Upper lobe of left lung (tissue), 6 donors: ENCODE data around the gene SYT7. TPM values are rescaled to one million over a fixed set of nuclear protein-coding genes. Genes with fewer than 3 reads are reported as not detected.

ENCODE experiments used
- ATAC-seq, 2 donors: fragments of 200-7000 bp; cut with Tn5 transposase; one replicate each; pipeline ENCODE4 v1.9.1; 2022; ENCODE audit warnings: mild to moderate bottlenecking in 2 of 2, moderate library complexity in 2 of 2; ENCODE audit not compliant: low FRiP score in 2 of 2
- DNase-seq, 2 donors: peaks; one replicate each; pipeline ENCODE4 v3.0.0-alpha.2; 2019 to 2020
- H3K27ac ChIP-seq, 4 donors: fragments of 200-600 bp; sonication (generic); one replicate each; pipeline ENCODE4 v1.5.1; 2016 to 2019
- H3K27me3 ChIP-seq, 4 donors: fragments of 200-600 bp; sonication (generic); one replicate each; pipeline ENCODE4 v1.5.1; 2017 to 2019
- H3K36me3 ChIP-seq, 4 donors: fragments of 200-600 bp; sonication (generic); one replicate each; pipeline ENCODE4 v1.5.1; 2016 to 2019
- H3K4me1 ChIP-seq, 4 donors: fragments of 200-600 bp; sonication (generic); one replicate each; pipeline ENCODE4 v1.5.1; 2018 to 2019
- H3K4me3 ChIP-seq, 4 donors: fragments of 200-600 bp; sonication (generic); one replicate each; pipeline ENCODE4 v1.5.1; 2017 to 2019; ENCODE audit warnings: mild to moderate bottlenecking in 2 of 4, moderate library complexity in 1 of 4
- H3K9me3 ChIP-seq, 4 donors: fragments of 200-600 bp; sonication (generic); one replicate each; pipeline ENCODE4 v1.5.1; 2018 to 2019
- CTCF ChIP-seq, 6 experiments: fragments of 450-650 bp in 4 of 6; fragments of 200-600 bp in 2 of 6; sonication (generic) in 2 of 6; IDR thresholded peaks; one replicate each; pipeline ENCODE4 v1.5.1; 2016 to 2019; ENCODE audit warnings: antibody characterized with exemption in 6 of 6
- EP300 ChIP-seq, 4 donors: sonication (generic); formaldehyde crosslinking; IDR thresholded peaks; one replicate each; pipeline ENCODE4 v1.5.1; 2017; ENCODE audit warnings: antibody characterized with exemption in 4 of 4, control low read depth in 2 of 4
- POLR2A ChIP-seq, 4 donors: fragments of 450-650 bp; IDR thresholded peaks; one replicate each; pipeline ENCODE4 v1.5.1; 2016 to 2017; ENCODE audit warnings: antibody characterized with exemption in 4 of 4, mild to moderate bottlenecking in 2 of 4
- POLR2AphosphoS5 ChIP-seq, 2 donors: sonication (generic); formaldehyde crosslinking; IDR thresholded peaks; one replicate each; pipeline ENCODE4 v1.5.1; 2017; ENCODE audit warnings: antibody characterized with exemption in 2 of 2
- WGBS, 2 donors: methylation state at CpG; one replicate each; pipeline ENCODE4 v1.1.5; 2017 to 2018; 5-methylcytosine and 5-hydroxymethylcytosine counted together
- total RNA-seq, 6 donors: library from RNA; depleted of rRNA in 4 of 6; stranded (reverse); fragments of >200 nt in 4 of 6; gene quantifications; one replicate each; pipeline versions ENCODE4 v1.1.0 to v1.2.1, GENCODE V29; 2016 to 2021
- donor health status: DM: no; HTN: no; CAD: no; lungs with moderate emphysema.
- donor health status: DM: no; HTN: yes; CAD: no; lungs with severe emphysema.

The SYT7 gene
- 1 to 10 TPM; 2.1 to 7.3 (median 4.9) TPM for total RNA-seq

GRCh38 chr11:61581030-61581928, at the start of gene SYT7:
Gene SYT7, minus strand, starts transcription at chr11:61581076. Its CDS starts 256 bp downstream, at chr11:61580820.
- peak; percentile 87 to 94 for ATAC-seq
- TF ChIP-seq POLR2A (IDR thresholded peaks at IDR 0.05) (peak in 1 of 4 donors; percentile 97), POLR2AphosphoS5 (IDR thresholded peaks at IDR 0.05) (peak; percentile 33 to 73), CTCF (IDR thresholded peaks at IDR 0.05) (peak in 5 of 6 experiments; percentile 35 to 87 (median 76)), EP300 (IDR thresholded peaks at IDR 0.05) (no peak)
- peaks cover 10 to 20% (median 14%) of the 10 kb centered on the region in 4 donors for H3K4me1 ChIP-seq
- no peaks in the 10 kb centered on the region for H3K9me3 ChIP-seq
- H3K4me3 ChIP-seq = peak within 1 kb of the TSS; percentile 38 to 60 (median 53)
- H3K27ac ChIP-seq = peak within 1 kb of the TSS; percentile 56 to 88 (median 80)
- peaks cover 4 to 15% (median 10%) of the 10 kb centered on the region in 4 donors for H3K27me3 ChIP-seq
- 1 to 5% methylated on average over 9 to 27 of the region's 96 CpGs for WGBS, 2 donors
- H3K36me3 ChIP-seq = peaks cover 0 to 2% (median 0%) of the 10 kb centered on the region in 4 donors
- DNase-seq = peak; percentile 94 to 97

GRCh38 chr11:61630089-61630488, 49.2 kb upstream of the SYT7 start:
- DNase-seq (no peak), ATAC-seq (no peak)
- H3K9me3 ChIP-seq = no peaks in the 10 kb centered on the region
- no peaks in the 10 kb centered on the region for H3K36me3 ChIP-seq
- 67 to 76% methylated on average over 10 of the region's 10 CpGs for WGBS, 2 donors
- no peak overlapping the region for H3K27ac ChIP-seq
- no peaks in the 10 kb centered on the region for H3K27me3 ChIP-seq
- H3K4me1 ChIP-seq = peaks cover 0 to 18% (median 9%) of the 10 kb centered on the region in 4 donors
- TF ChIP-seq CTCF (IDR thresholded peaks at IDR 0.05) = no peak
- no peak for TF ChIP-seq POLR2A (IDR thresholded peaks at IDR 0.05)
- no peak for TF ChIP-seq POLR2AphosphoS5 (IDR thresholded peaks at IDR 0.05)
- no peak for TF ChIP-seq EP300 (IDR thresholded peaks at IDR 0.05)
- H3K4me3 ChIP-seq = no peak overlapping the region

- Histone ChIP-seq H3K9me3 (no peaks in the 10 kb centered on the region), H3K4me3 (no peak overlapping the region), H3K4me1 (peaks cover 0 to 18% (median 9%) of the 10 kb centered on the region in 4 donors), H3K27me3 (no peaks in the 10 kb centered on the region), H3K36me3 (no peaks in the 10 kb centered on the region), H3K27ac (no peak overlapping the region)
- ATAC-seq (no peak), DNase-seq (peak in 1 of 2 donors; percentile 52)
- TF ChIP-seq EP300 (IDR thresholded peaks at IDR 0.05) (no peak), POLR2A (IDR thresholded peaks at IDR 0.05) (no peak), POLR2AphosphoS5 (IDR thresholded peaks at IDR 0.05) (no peak), CTCF (IDR thresholded peaks at IDR 0.05) (no peak)
- WGBS, 2 donors = 90 to 93% methylated on average over 4 to 17 of the region's 18 CpGs
Observed at GRCh38 chr11:61629082-61629833, 48.4 kb upstream of the SYT7 start.

GRCh38 chr11:61628662-61628970, 47.7 kb upstream of the SYT7 start:
- no peaks in the 10 kb centered on the region for H3K9me3 ChIP-seq
- no peak for ATAC-seq
- TF ChIP-seq CTCF (IDR thresholded peaks at IDR 0.05) (no peak), POLR2A (IDR thresholded peaks at IDR 0.05) (no peak), POLR2AphosphoS5 (IDR thresholded peaks at IDR 0.05) (no peak), EP300 (IDR thresholded peaks at IDR 0.05) (no peak)
- DNase-seq = no peak
- no peaks in the 10 kb centered on the region for H3K36me3 ChIP-seq
- H3K27ac ChIP-seq = no peak overlapping the region
- H3K4me3 ChIP-seq = no peak overlapping the region
- H3K27me3 ChIP-seq = no peaks in the 10 kb centered on the region
- 73 to 76% methylated on average over 5 of the region's 5 CpGs for WGBS, 2 donors
- H3K4me1 ChIP-seq = peaks cover 0 to 18% (median 9%) of the 10 kb centered on the region in 4 donors
